ENCODE measurements around the gene CAPN3. TPM values are rescaled to one million over a fixed set of nuclear protein-coding genes. Genes with fewer than 3 reads are reported as not detected.

Gene CAPN3
- polyA plus RNA-seq, 1 donor from 2014 or later, result 1.5 TPM

GRCh38 chr15:42409011-42409410 lies 49.7 kb downstream of the CAPN3 start:
- no peak for TF ChIP-seq CTCF (IDR thresholded peaks at IDR 0.05; ENCODE audit: poor library complexity, severe bottlenecking)
- Histone ChIP-seq H3K9me3 (ENCODE audit: low read length) (no peaks in the 10 kb centered on the region), H3K27ac (ENCODE audit: low read length) (no peak overlapping the region), H3K9me2 (ENCODE audit: insufficient read depth, low read length) (no peaks in the 10 kb centered on the region), H3K4me2 (ENCODE audit: low read length) (no peak overlapping the region), H3K27me3 (ENCODE audit: insufficient read depth, low read depth, low read length) (no peaks in the 10 kb centered on the region), H3F3A (ENCODE audit: insufficient read depth, low read length, poor library complexity, severe bottlenecking) (no peaks in the 10 kb centered on the region), H3K9ac (ENCODE audit: low read length) (no peak overlapping the region), H2AFZ (ENCODE audit: low read depth, low read length) (no peak overlapping the region), H3K4me3 (ENCODE audit: low read length) (no peak overlapping the region), H3K79me2 (replicated peaks; ENCODE audit: insufficient read depth, low read length) (no peaks in the 10 kb centered on the region), H4K20me1 (ENCODE audit: insufficient read depth) (no peaks in the 10 kb centered on the region), H3K36me3 (ENCODE audit: insufficient read depth, low read length) (peaks cover 9% of the 10 kb centered on the region)

- Histone ChIP-seq H3K4me2 (ENCODE audit: low read length) (no peak overlapping the region), H3K9me2 (ENCODE audit: insufficient read depth, low read length) (no peaks in the 10 kb centered on the region), H3K9ac (ENCODE audit: low read length) (no peak overlapping the region), H3K79me2 (replicated peaks; ENCODE audit: insufficient read depth, low read length) (no peaks in the 10 kb centered on the region), H3K36me3 (ENCODE audit: insufficient read depth, low read length) (peaks cover 9% of the 10 kb centered on the region), H4K20me1 (ENCODE audit: insufficient read depth) (no peaks in the 10 kb centered on the region), H3K4me3 (ENCODE audit: low read length) (no peak overlapping the region), H3K27ac (ENCODE audit: low read length) (no peak overlapping the region), H3K9me3 (ENCODE audit: low read length) (no peaks in the 10 kb centered on the region), H3K27me3 (ENCODE audit: insufficient read depth, low read depth, low read length) (no peaks in the 10 kb centered on the region), H2AFZ (ENCODE audit: low read depth, low read length) (no peak overlapping the region), H3F3A (ENCODE audit: insufficient read depth, low read length, poor library complexity, severe bottlenecking) (no peaks in the 10 kb centered on the region)
- TF ChIP-seq TAF1 (IDR thresholded peaks at IDR 0.05; ENCODE audit: low read depth) (no peak), EP300 (conservative IDR thresholded peaks at IDR 0.05; ENCODE audit: poor library complexity, severe bottlenecking) (no peak), REST (IDR thresholded peaks at IDR 0.05; ENCODE audit: borderline replicate concordance) (no peak), CTCF (IDR thresholded peaks at IDR 0.05; ENCODE audit: poor library complexity, severe bottlenecking) (no peak), RAD21 (conservative IDR thresholded peaks at IDR 0.05) (no peak), SMC3 (conservative IDR thresholded peaks at IDR 0.05; ENCODE audit: poor library complexity) (no peak), EZH2 (IDR thresholded peaks at IDR 0.05; ENCODE audit: borderline replicate concordance, insufficient read depth, low read length, poor library complexity, severe bottlenecking) (no peak), POLR2AphosphoS5 (IDR thresholded peaks at IDR 0.05) (no peak)
These were observed 52.6 kb downstream of the CAPN3 start for GRCh38 chr15:42411884-42412283.
